HG03064 (cell line): Measurements from ENCODE around the gene USP30.
"Not testable (repeated sequence)": the region's sequence is repeated elsewhere in the genome, so short reads cannot be mapped to it uniquely, and the experiment has no call there.

ENCODE experiments used
- ATAC-seq: cut with Tn5 transposase; IDR thresholded peaks from one replicate; pipeline ENCODE4 v1.9.1; 2021; ENCODE audit warnings: low read depth; ENCODE audit not compliant: unreplicated experiment

USP30 gene

GRCh38 chr12:109052414-109053323 lies at the start of gene USP30:
USP30 (plus strand) TSS chr12:109052576; CDS start chr12:109052679, 103 bp downstream.
- ATAC-seq = peak; percentile 43

GRCh38 chr12:109004017-109004416 lies 48.4 kb upstream of the USP30 start:
- ATAC-seq = no peak

- no peak for ATAC-seq
These were observed 42.6 kb upstream of the USP30 start for GRCh38 chr12:109009766-109010165.

- no peak for ATAC-seq
These were observed 42.1 kb upstream of the USP30 start for GRCh38 chr12:109010259-109010658.

- ATAC-seq = no peak
These were observed 37.2 kb upstream of the USP30 start for GRCh38 chr12:109014984-109015765.

- no peak for ATAC-seq
These were observed 36.4 kb upstream of the USP30 start for GRCh38 chr12:109016016-109016415.

- no peak for ATAC-seq
These were observed 35.4 kb upstream of the USP30 start for GRCh38 chr12:109016978-109017377.

GRCh38 chr12:109018296-109018695 lies 34.1 kb upstream of the USP30 start:
- no peak for ATAC-seq

GRCh38 chr12:109020146-109020795 lies 32.1 kb upstream of the USP30 start:
- ATAC-seq = no peak

GRCh38 chr12:109020796-109021380 lies 31.5 kb upstream of the USP30 start, which contains the start of gene SVOP:
SVOP (minus strand) TSS chr12:109021068; CDS start chr12:109020868, 200 bp downstream.
- no peak for ATAC-seq

GRCh38 chr12:109027767-109028166 lies 24.6 kb upstream of the USP30 start:
- ATAC-seq = no peak

GRCh38 chr12:109028624-109029023 lies 23.8 kb upstream of the USP30 start:
- not testable (repeated sequence) for ATAC-seq

GRCh38 chr12:109029411-109029810 lies 23.0 kb upstream of the USP30 start:
- ATAC-seq = no peak

GRCh38 chr12:109033239-109034196 lies 18.9 kb upstream of the USP30 start:
- no peak for ATAC-seq

- no peak for ATAC-seq
These were observed 15.4 kb upstream of the USP30 start for GRCh38 chr12:109036975-109037374.

- ATAC-seq = no peak
These were observed 8.1 kb upstream of the USP30 start for GRCh38 chr12:109044241-109044640.

- no peak for ATAC-seq
These were observed 5.1 kb upstream of the USP30 start for GRCh38 chr12:109047081-109047805.

- ATAC-seq = not testable (repeated sequence)
These were observed 3.7 kb upstream of the USP30 start for GRCh38 chr12:109048706-109049105.

- not testable (repeated sequence) for ATAC-seq
These were observed 2.6 kb upstream of the USP30 start for GRCh38 chr12:109049794-109050193.
